Activated CD8-positive, alpha-beta memory T cell treated with anti-CD3 and anti-CD28 coated beads, Interleukin-2, amount 50 U/mL, for 48 hours (primary cell): ENCODE data around the gene OR5K3.
"Not testable (repeated sequence)": the region's sequence is repeated elsewhere in the genome, so short reads cannot be mapped to it uniquely, and the experiment has no call there.

Experiments
- DNase-seq: peaks from one replicate; pipeline ENCODE4 v3.0.0-alpha.2; 2020

The OR5K3 gene

GRCh38 chr3:98390366-98390765 lies at the start of gene OR5K3:
OR5K3 (plus strand) TSS chr3:98390666; CDS start chr3:98390666, 0 bp downstream.
- DNase-seq: no peak

- DNase-seq: no peak
Observed at GRCh38 chr3:98341758-98342157, 48.7 kb upstream of the OR5K3 start.

- no peak for DNase-seq
Observed at GRCh38 chr3:98343647-98344507, 46.6 kb upstream of the OR5K3 start.

- DNase-seq: no peak
Observed at GRCh38 chr3:98350082-98350481, 40.4 kb upstream of the OR5K3 start.

- DNase-seq: no peak
Observed at GRCh38 chr3:98353554-98353953, 36.9 kb upstream of the OR5K3 start, which contains the start of gene OR5K4. OR5K4 (plus strand) TSS chr3:98353854; CDS start chr3:98353854, 0 bp downstream.

GRCh38 chr3:98359250-98359649 lies 31.2 kb upstream of the OR5K3 start:
- no peak for DNase-seq

- no peak for DNase-seq
Observed at GRCh38 chr3:98359993-98360675, 30.3 kb upstream of the OR5K3 start.

GRCh38 chr3:98360681-98361080 lies 29.8 kb upstream of the OR5K3 start:
- DNase-seq: no peak

GRCh38 chr3:98361289-98361688 lies 29.2 kb upstream of the OR5K3 start:
- DNase-seq: no peak

- no peak for DNase-seq
Observed at GRCh38 chr3:98367464-98368246, 22.8 kb upstream of the OR5K3 start.

GRCh38 chr3:98371186-98371585 lies 19.3 kb upstream of the OR5K3 start:
- no peak for DNase-seq

GRCh38 chr3:98371853-98372252 lies 18.6 kb upstream of the OR5K3 start:
- no peak for DNase-seq

GRCh38 chr3:98372445-98372844 lies 18.0 kb upstream of the OR5K3 start:
- DNase-seq: no peak

- DNase-seq: no peak
Observed at GRCh38 chr3:98376631-98377030, 13.8 kb upstream of the OR5K3 start.

GRCh38 chr3:98388147-98388546 lies 2.3 kb upstream of the OR5K3 start:
- DNase-seq: no peak

- DNase-seq: no peak
Observed at GRCh38 chr3:98395101-98395500, 4.6 kb downstream of the OR5K3 start.

GRCh38 chr3:98396482-98396881 lies 6.0 kb downstream of the OR5K3 start:
- DNase-seq: not testable (repeated sequence)

- DNase-seq: no peak
Observed at GRCh38 chr3:98398513-98398912, 8.0 kb downstream of the OR5K3 start.

- no peak for DNase-seq
Observed at GRCh38 chr3:98402507-98402906, 12.0 kb downstream of the OR5K3 start.

GRCh38 chr3:98404010-98404409 lies 13.5 kb downstream of the OR5K3 start:
- no peak for DNase-seq

GRCh38 chr3:98406034-98406433 lies 15.6 kb downstream of the OR5K3 start:
- DNase-seq: no peak

GRCh38 chr3:98432575-98432974 lies 42.1 kb downstream of the OR5K3 start:
- no peak for DNase-seq

GRCh38 chr3:98433764-98434163 lies 43.3 kb downstream of the OR5K3 start:
- no peak for DNase-seq
